ENCODE data around the gene SLC35B1. TPM values are rescaled to one million over a fixed set of nuclear protein-coding genes. Genes with fewer than 3 reads are reported as not detected.
A peak's percentile ranks its signal among the peaks of the same experiment; 100 is the strongest.

The SLC35B1 gene
- total RNA-seq, 1 donor from 2014 or later: 48.1 TPM

GRCh38 chr17:49667854-49668253 is 39.9 kb downstream of the SLC35B1 start:
- Histone ChIP-seq H3K4me1 (peaks cover 42% of the 10 kb centered on the region), H3K9me3 (no peaks in the 10 kb centered on the region), H3K27me3 (no peaks in the 10 kb centered on the region), H3K4me3 (no peak overlapping the region), H3K36me3 (no peaks in the 10 kb centered on the region), H3K27ac (no peak overlapping the region)
- ATAC-seq: peak; percentile 81
- TF ChIP-seq, protein P1, sequence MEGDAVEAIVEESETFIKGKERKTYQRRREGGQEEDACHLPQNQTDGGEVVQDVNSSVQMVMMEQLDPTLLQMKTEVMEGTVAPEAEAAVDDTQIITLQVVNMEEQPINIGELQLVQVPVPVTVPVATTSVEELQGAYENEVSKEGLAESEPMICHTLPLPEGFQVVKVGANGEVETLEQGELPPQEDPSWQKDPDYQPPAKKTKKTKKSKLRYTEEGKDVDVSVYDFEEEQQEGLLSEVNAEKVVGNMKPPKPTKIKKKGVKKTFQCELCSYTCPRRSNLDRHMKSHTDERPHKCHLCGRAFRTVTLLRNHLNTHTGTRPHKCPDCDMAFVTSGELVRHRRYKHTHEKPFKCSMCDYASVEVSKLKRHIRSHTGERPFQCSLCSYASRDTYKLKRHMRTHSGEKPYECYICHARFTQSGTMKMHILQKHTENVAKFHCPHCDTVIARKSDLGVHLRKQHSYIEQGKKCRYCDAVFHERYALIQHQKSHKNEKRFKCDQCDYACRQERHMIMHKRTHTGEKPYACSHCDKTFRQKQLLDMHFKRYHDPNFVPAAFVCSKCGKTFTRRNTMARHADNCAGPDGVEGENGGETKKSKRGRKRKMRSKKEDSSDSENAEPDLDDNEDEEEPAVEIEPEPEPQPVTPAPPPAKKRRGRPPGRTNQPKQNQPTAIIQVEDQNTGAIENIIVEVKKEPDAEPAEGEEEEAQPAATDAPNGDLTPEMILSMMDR (IDR thresholded peaks at IDR 0.05): no peak
- intact Hi-C loops (cut with DNase I): no loop called here
- DNase-seq: no peak

DNA sequence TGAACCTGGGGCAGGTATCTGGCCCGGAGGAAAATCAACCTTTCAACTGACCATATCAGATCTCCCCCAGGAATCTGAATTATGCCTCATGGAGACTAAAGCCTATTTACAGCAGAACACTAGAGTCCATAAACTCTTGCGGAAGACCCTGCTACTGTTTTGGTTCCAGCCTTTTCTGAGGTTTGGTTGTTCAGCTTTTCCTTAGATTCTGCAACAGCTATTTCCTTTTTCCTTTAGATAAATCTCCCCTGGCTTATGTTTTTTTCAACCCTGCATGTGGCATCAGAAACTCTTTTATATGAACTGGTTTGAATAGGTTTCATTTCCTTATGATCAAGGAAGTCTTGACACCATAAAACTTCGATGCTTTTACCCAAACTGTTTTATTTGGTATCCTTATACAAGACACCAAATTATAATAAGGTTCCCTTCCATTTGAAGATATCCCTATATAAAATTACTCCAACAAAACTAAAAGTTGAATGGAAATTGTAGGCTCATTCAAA is 43.0 kb downstream of the SLC35B1 start:
- H3K9me3 ChIP-seq: no peaks in the 10 kb centered on the region
- H3K36me3 ChIP-seq: no peaks in the 10 kb centered on the region
- H3K27ac ChIP-seq: no peak overlapping the region
- ATAC-seq (no peak), DNase-seq (no peak)
- TF ChIP-seq, protein P1 (IDR thresholded peaks at IDR 0.05): no peak
- intact Hi-C loops (cut with DNase I): no loop called here
- H3K4me3 ChIP-seq: no peak overlapping the region
- peaks cover 37% of the 10 kb centered on the region for H3K4me1 ChIP-seq
- H3K27me3 ChIP-seq: no peaks in the 10 kb centered on the region

- Histone ChIP-seq H3K9me3 (no peaks in the 10 kb centered on the region), H3K36me3 (no peaks in the 10 kb centered on the region), H3K4me3 (no peak overlapping the region), H3K27ac (no peak overlapping the region), H3K4me1 (peaks cover 21% of the 10 kb centered on the region), H3K27me3 (no peaks in the 10 kb centered on the region)
- no peak for ATAC-seq
- intact Hi-C loops (cut with DNase I): no loop called here
- no peak for DNase-seq
- TF ChIP-seq, protein P1 (IDR thresholded peaks at IDR 0.05): no peak
These were observed 47.9 kb downstream of the SLC35B1 start for GRCh38 chr17:49659661-49660382.

DNA sequence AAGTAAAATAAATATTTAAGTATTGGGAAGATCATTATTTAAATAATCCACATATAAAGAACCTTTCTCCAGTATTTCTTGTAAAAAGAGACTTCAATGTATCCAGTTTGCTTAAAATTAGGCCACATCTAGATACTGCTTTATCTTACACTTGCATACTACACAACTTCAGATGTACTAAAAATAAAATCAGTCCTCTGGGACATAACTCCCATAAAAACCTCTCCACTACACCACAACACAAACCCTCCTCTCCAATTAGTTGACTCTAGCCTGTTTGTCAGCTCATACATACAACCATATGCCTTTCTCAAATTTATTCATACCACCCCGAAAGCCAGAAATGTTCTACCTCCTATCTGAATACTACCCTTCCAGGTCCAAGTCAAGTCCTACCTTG is 51.5 kb downstream of the SLC35B1 start:
- H3K27me3 ChIP-seq: no peaks in the 10 kb centered on the region
- peaks cover 5% of the 10 kb centered on the region for H3K4me1 ChIP-seq
- DNase-seq (no peak), ATAC-seq (no peak)
- H3K9me3 ChIP-seq: no peaks in the 10 kb centered on the region
- TF ChIP-seq, protein P1 (IDR thresholded peaks at IDR 0.05): no peak
- no peak overlapping the region for H3K27ac ChIP-seq
- no peaks in the 10 kb centered on the region for H3K36me3 ChIP-seq
- no peak overlapping the region for H3K4me3 ChIP-seq
- intact Hi-C loops (cut with DNase I): no loop called here

Other genes with a start within 250 kb of the SLC35B1 start
- gene NGFR, start 212.7 kb downstream of the SLC35B1 start, total RNA-seq: 0.78 TPM
- gene NXPH3, start 132.1 kb downstream of the SLC35B1 start, total RNA-seq: 6.3 TPM
- 87.3 TPM for gene SPOP, start 29.9 kb downstream of the SLC35B1 start, total RNA-seq
- 11.8 TPM for gene FAM117A, start 56.2 kb upstream of the SLC35B1 start, total RNA-seq
- gene KAT7, start 80.7 kb upstream of the SLC35B1 start, total RNA-seq: 61.4 TPM
- not detected for gene TAC4, start 140.1 kb upstream of the SLC35B1 start, total RNA-seq

All from upper lobe of right lung (tissue), 1 donor.